Measurements from ENCODE around the gene ACTL7B. TPM values are rescaled to one million over a fixed set of nuclear protein-coding genes. Genes with fewer than 3 reads are reported as not detected.

The ACTL7B gene
- total and polyA plus RNA-seq, 2 of the 8 experiments (the other 6 are each of a cell fraction or from before 2014, with no cell fraction given) = not detected

GRCh38 chr9:108854094-108854493 lies 1.7 kb downstream of the ACTL7B start:
- H3K79me2 ChIP-seq (ENCODE audit: control insufficient read depth in 1 of 2, insufficient read depth in 2 of 2, low read length in 2 of 2) = no peaks in the 10 kb centered on the region
- no peak overlapping the region for H3K4me2 ChIP-seq (ENCODE audit: insufficient read depth in 1 of 2, low read depth in 2 of 2, low read length in 2 of 2)
- no peaks in the 10 kb centered on the region for H4K20me1 ChIP-seq (replicated peaks in 1 of 2; ENCODE audit: control insufficient read depth in 1 of 2, insufficient read depth in 2 of 2, low read length in 2 of 2)
- no peak overlapping the region for H3K56ac ChIP-seq (replicated peaks; ENCODE audit: insufficient read length, low read depth, low read length)
- H4K8ac ChIP-seq (ENCODE audit: extremely low read depth, insufficient read depth, low read length) = no peak overlapping the region
- no peak overlapping the region for H3K27ac ChIP-seq (ENCODE audit: low read depth, low read length)
- no peak overlapping the region for H2BK12ac ChIP-seq (ENCODE audit: low read depth, low read length)
- no peak overlapping the region for H4K5ac ChIP-seq (ENCODE audit: insufficient read length, low read depth, low read length)
- no peak overlapping the region for H4K91ac ChIP-seq (replicated peaks; ENCODE audit: insufficient read length, low read length)
- peak in 1 of 3 experiments; percentile 32; a peak in 1 of 4 replicates for TF ChIP-seq CTCF (IDR thresholded peaks at IDR 0.05; ENCODE audit: control extremely low read depth in 1 of 3, insufficient read depth in 1 of 3, low read depth in 1 of 3, low read length in 3 of 3)
- no peak for TF ChIP-seq YY1 (IDR thresholded peaks at IDR 0.05; ENCODE audit: low read depth, low read length)
- no peak overlapping the region for H2BK20ac ChIP-seq (ENCODE audit: low read length)
- H3K4ac ChIP-seq (replicated peaks; ENCODE audit: insufficient read length, low read depth, low read length) = no peak overlapping the region
- H3K27me3 ChIP-seq (replicated peaks in 1 of 4; ENCODE audit: control insufficient read depth in 3 of 4, extremely low read depth in 1 of 4, insufficient read depth in 3 of 4, low read length in 3 of 4) = no peaks in the 10 kb centered on the region
- H3K79me1 ChIP-seq (ENCODE audit: low read depth, low read length) = no peaks in the 10 kb centered on the region
- DNase-seq (ENCODE audit: low read depth in 1 of 2, low spot score in 2 of 2) (no peak), FAIRE-seq (no peak)
- H2BK120ac ChIP-seq (replicated peaks; ENCODE audit: low read depth, low read length) = no peak overlapping the region
- H3K23me2 ChIP-seq (ENCODE audit: low read depth, low read length) = no peaks in the 10 kb centered on the region
- no peak overlapping the region for H2AFZ ChIP-seq (ENCODE audit: low read length)
- no peaks in the 10 kb centered on the region for H3K4me1 ChIP-seq (replicated peaks in 1 of 4; ENCODE audit: control insufficient read depth in 3 of 4, insufficient read depth in 4 of 4, low read length in 3 of 4)
- no peak overlapping the region for H3K9ac ChIP-seq (replicated peaks in 1 of 4; ENCODE audit: extremely low read depth in 1 of 4, low read depth in 3 of 4, low read length in 3 of 4)
- ChIA-PET CTCF (ENCODE audit: partially characterized antibody) (interaction anchor here (1.0 to 1.6 kb wide), 9 partner anchors 9 to 79 kb away, joined by 3 to 4 read pairs (median 3); no protein-coding TSS in a partner anchor), POLR2A (ENCODE audit: partially characterized antibody) (interaction anchor here (0.6 kb wide), 1 partner anchor 214 kb away, joined by 4 read pairs; no protein-coding TSS in a partner anchor)
- no peak overlapping the region for H2BK5ac ChIP-seq (ENCODE audit: low read depth, low read length)
- no peak overlapping the region for H3K23ac ChIP-seq (ENCODE audit: insufficient read length)
- no peak overlapping the region for H2BK15ac ChIP-seq (ENCODE audit: low read length)
- no peak overlapping the region for H2AK5ac ChIP-seq (ENCODE audit: low read depth, low read length)
- WGBS, 2 experiments (ENCODE audit: extremely low coverage in 1 of 2, insufficient coverage in 1 of 2, insufficient read length in 1 of 2, insufficient replicate concordance in 2 of 2, low coverage in 1 of 2, low lambda C conversion rate in 2 of 2, missing lambda C conversion rate in 1 of 2) = 87% methylated on average over 3 of the region's 3 CpGs; no CpG with 5 or more reads in 1 of the 2 experiments
- H3K4me3 ChIP-seq (ENCODE audit: extremely low read depth in 1 of 4, insufficient read depth in 2 of 4, low read depth in 3 of 4, low read length in 4 of 4) = no peak overlapping the region
- no peaks in the 10 kb centered on the region for H3K9me3 ChIP-seq (ENCODE audit: insufficient read depth in 2 of 2, low read depth in 1 of 2, low read length in 1 of 2)
- H3K14ac ChIP-seq (ENCODE audit: insufficient read length) = no peak overlapping the region
- no peaks in the 10 kb centered on the region for H3K36me3 ChIP-seq (ENCODE audit: control insufficient read depth in 2 of 4, insufficient read depth in 4 of 4, low read length in 3 of 4)
- H3K18ac ChIP-seq (ENCODE audit: extremely low read depth, low read length) = no peak overlapping the region
